Sciatic nerve (tissue), 2 donors: ENCODE measurements around the gene TRIM47. TPM values are rescaled to one million over a fixed set of nuclear protein-coding genes. Genes with fewer than 3 reads are reported as not detected.

Source experiments
- ATAC-seq: fragments of 200-7000 bp; cut with Tn5 transposase; one replicate; pipeline ENCODE4 v1.9.1; 2020; ENCODE audit warnings: mild to moderate bottlenecking, moderate library complexity
- DNase-seq: peaks from one replicate; pipeline ENCODE4 v3.0.0-alpha.2; 2020; ENCODE audit warnings: low spot score
- intact Hi-C: fragments of 100-400 bp; cut with DNase I; formaldehyde crosslinking; loops from one replicate; pipeline ENCODE4 v1.14.2; 2022
- total RNA-seq: library from RNA; stranded (reverse); fragmentation: NEBNext Ultra II Directional; extraction: Animal tissue kit (Norgen Biotek cat#: 25700); gene quantifications from one replicate; pipeline ENCODE4 v1.2.1, GENCODE V29; 2021
- donor health status: DM: no; HTN: no; CAD: no.
- donor health status: DM: no; HTN: no; CAD: no.

Gene TRIM47
- total RNA-seq, 1 donor from 2014 or later: 50.7 TPM

GRCh38 chr17:75825748-75826370 is 52.5 kb downstream of the TRIM47 start:
- intact Hi-C loops: no loop called here
- ATAC-seq (no peak), DNase-seq (no peak)

GRCh38 chr17:75825149-75825552 is 53.2 kb downstream of the TRIM47 start:
- intact Hi-C loops: no loop called here
- ATAC-seq (peak; percentile 31), DNase-seq (no peak)

GRCh38 chr17:75824666-75825065 is 53.7 kb downstream of the TRIM47 start:
- DNase-seq: no peak
- peak; percentile 3 for ATAC-seq
- intact Hi-C loops: no loop called here

Other genes with a start within 250 kb of the TRIM47 start
- gene SMIM5, start 245.1 kb downstream of the TRIM47 start, total RNA-seq: 12.5 TPM
- 35.2 TPM for gene RECQL5, start 211.4 kb downstream of the TRIM47 start, total RNA-seq
- 107 TPM for gene SAP30BP, start 211.2 kb downstream of the TRIM47 start, total RNA-seq
- gene ITGB4, start 157.1 kb downstream of the TRIM47 start, total RNA-seq: 469 TPM
- gene GALK1, start 113.4 kb downstream of the TRIM47 start, total RNA-seq: 23.7 TPM
- 41.4 TPM for gene UNK, start 93.8 kb downstream of the TRIM47 start, total RNA-seq
- gene UNC13D, start 34.2 kb downstream of the TRIM47 start, total RNA-seq: 30.9 TPM
- gene WBP2, start 23.2 kb downstream of the TRIM47 start, total RNA-seq: 156 TPM
- 24.7 TPM for gene TRIM65, start 18.4 kb upstream of the TRIM47 start, total RNA-seq
- gene MRPL38, start 26.3 kb upstream of the TRIM47 start, total RNA-seq: 73.6 TPM
- 18.5 TPM for gene FBF1, start 62.5 kb upstream of the TRIM47 start, total RNA-seq
- 64.6 TPM for gene ACOX1, start 100.6 kb upstream of the TRIM47 start, total RNA-seq
- 8.1 TPM for gene TEN1, start 100.7 kb upstream of the TRIM47 start, total RNA-seq
- 5.2 TPM for gene CDK3, start 122.3 kb upstream of the TRIM47 start, total RNA-seq
- gene EVPL, start 148.7 kb upstream of the TRIM47 start, total RNA-seq: 1.2 TPM
- gene SRP68, start 193.9 kb upstream of the TRIM47 start, total RNA-seq: 65.1 TPM
- not detected for gene GALR2, start 196.2 kb upstream of the TRIM47 start, total RNA-seq
- gene ZACN, start 200.6 kb upstream of the TRIM47 start, total RNA-seq: not detected
- 125 TPM for gene EXOC7, start 225.2 kb upstream of the TRIM47 start, total RNA-seq